Stimulated activated CD8-positive, alpha-beta memory T cell treated with anti-CD3 and anti-CD28 coated beads, Interleukin-15, amount 100 ng/mL, for 4 hours (primary cell): Measurements from ENCODE around the gene CORO2A.
"Not testable (repeated sequence)": the region's sequence is repeated elsewhere in the genome, so short reads cannot be mapped to it uniquely, and the experiment has no call there.

ENCODE experiments used
- DNase-seq, 2 donors: peaks; one replicate each; pipeline ENCODE4 v3.0.0-alpha.2; 2020; ENCODE audit warnings: low read depth in 2 of 2

The CORO2A gene

GRCh38 chr9:98191181-98191608, 1.2 kb downstream of the CORO2A start:
- no peak for DNase-seq

- no peak for DNase-seq
These were observed 1.7 kb downstream of the CORO2A start for GRCh38 chr9:98190757-98191105.

- DNase-seq, result no peak
These were observed 3.0 kb downstream of the CORO2A start for GRCh38 chr9:98189412-98189811.

- no peak for DNase-seq
These were observed 4.5 kb downstream of the CORO2A start for GRCh38 chr9:98187926-98188325.

GRCh38 chr9:98186236-98186635, 6.2 kb downstream of the CORO2A start:
- no peak for DNase-seq

GRCh38 chr9:98185611-98186171, 6.7 kb downstream of the CORO2A start:
- no peak for DNase-seq

GRCh38 chr9:98185021-98185567, 7.3 kb downstream of the CORO2A start:
- DNase-seq, result no peak

GRCh38 chr9:98184326-98184725, 8.1 kb downstream of the CORO2A start:
- DNase-seq, result no peak

GRCh38 chr9:98182889-98183599, 9.4 kb downstream of the CORO2A start:
- DNase-seq, result no peak

GRCh38 chr9:98182069-98182820, 10.2 kb downstream of the CORO2A start:
- no peak for DNase-seq

- DNase-seq, result no peak
These were observed 10.7 kb downstream of the CORO2A start for GRCh38 chr9:98181746-98182068.

GRCh38 chr9:98180996-98181395, 11.4 kb downstream of the CORO2A start:
- DNase-seq, result no peak

- no peak for DNase-seq
These were observed 13.3 kb downstream of the CORO2A start for GRCh38 chr9:98178874-98179850.

- no peak for DNase-seq
These were observed 15.8 kb downstream of the CORO2A start for GRCh38 chr9:98176391-98177259.

- no peak for DNase-seq
These were observed 16.7 kb downstream of the CORO2A start for GRCh38 chr9:98175762-98176161.

GRCh38 chr9:98175028-98175569, 17.3 kb downstream of the CORO2A start:
- no peak for DNase-seq

GRCh38 chr9:98174502-98174918, 17.9 kb downstream of the CORO2A start:
- not testable (repeated sequence) for DNase-seq

- DNase-seq, result no peak
These were observed 19.3 kb downstream of the CORO2A start for GRCh38 chr9:98173181-98173580.

GRCh38 chr9:98172604-98173003, 19.8 kb downstream of the CORO2A start:
- DNase-seq, result no peak

- DNase-seq, result no peak
These were observed 21.1 kb downstream of the CORO2A start for GRCh38 chr9:98171176-98171925.
